Body of pancreas (tissue), 4 donors: ENCODE results near the gene APC2.

Experiments
- CTCF ChIP-seq, 7 experiments: fragments of 450-650 bp in 4 of 7; fragments of 200-600 bp in 3 of 7; sonication (generic) in 3 of 7; IDR thresholded peaks; one replicate each; pipeline ENCODE4 v1.5.1; 2016 to 2019; ENCODE audit warnings: antibody characterized with exemption in 7 of 7
- POLR2A ChIP-seq, 3 donors: fragments of 450-650 bp; IDR thresholded peaks; one replicate each; pipeline ENCODE4 v1.6.1; 2016; ENCODE audit warnings: antibody characterized with exemption in 3 of 3, mild to moderate bottlenecking in 2 of 3

GRCh38 chr19:1473085-1473851 lies 23.3 kb downstream of the APC2 start:
- no peak for TF ChIP-seq POLR2A (IDR thresholded peaks at IDR 0.05)
- TF ChIP-seq CTCF (IDR thresholded peaks at IDR 0.05), result no peak
